Prostate gland (tissue), 2 donors: ENCODE data around the gene ACOT12. TPM values are rescaled to one million over a fixed set of nuclear protein-coding genes. Genes with fewer than 3 reads are reported as not detected.

Source experiments
- DNase-seq: peaks from one replicate; pipeline ENCODE4 v3.0.0-alpha.2; 2019; ENCODE audit warnings: low spot score
- H3K27ac ChIP-seq, 2 donors: fragments of 200-600 bp; sonication (generic); 2 replicates each; pipeline ENCODE4 v1.5.1; 2017 to 2019
- H3K27me3 ChIP-seq: fragments of 200-600 bp; sonication (generic); replicated peaks from 2 replicates; pipeline ENCODE4 v1.5.1; 2019; ENCODE audit not compliant: insufficient read depth
- H3K36me3 ChIP-seq, 2 donors: fragments of 200-600 bp; sonication (generic); 1 replicate in 1 of 2; 2 replicates in 1 of 2; pipeline versions ENCODE4 v1.5.1 to v1.8.1; 2017 to 2019
- H3K4me1 ChIP-seq: fragments of 200-600 bp; sonication (generic); replicated peaks from 2 replicates; pipeline ENCODE4 v1.5.1; 2019
- H3K4me3 ChIP-seq, 2 donors: fragments of 200-600 bp; sonication (generic); 2 replicates each; pipeline ENCODE4 v1.5.1; 2017 to 2019
- H3K9me3 ChIP-seq: fragments of 200-600 bp; sonication (generic); 2 replicates; pipeline ENCODE4 v1.5.1; 2017
- POLR2A ChIP-seq: fragments of 450-650 bp; IDR thresholded peaks from one replicate; pipeline ENCODE4 v1.6.1; 2016; ENCODE audit warnings: antibody characterized with exemption, mild to moderate bottlenecking
- POLR2AphosphoS5 ChIP-seq: sonication (generic); formaldehyde crosslinking; IDR thresholded peaks from one replicate; pipeline ENCODE4 v1.6.1; 2017; ENCODE audit warnings: antibody characterized with exemption
- WGBS: methylation state at CpG from one replicate; pipeline ENCODE4 v1.1.5; 2018; 5-methylcytosine and 5-hydroxymethylcytosine counted together
- intact Hi-C: fragments of 100-400 bp; cut with DNase I; formaldehyde crosslinking; loops from one replicate; pipeline ENCODE4 v1.14.2; 2022
- total RNA-seq, 2 donors: library from RNA; depleted of rRNA; stranded (reverse); fragments of >200 nt; gene quantifications; one replicate each; pipeline ENCODE4 v1.1.0, GENCODE V29; 2016
- TF ChIP-seq, protein P1 (sequence below), 4 experiments: fragments of 200-600 bp in 2 of 4; fragments of 450-650 bp in 2 of 4; sonication (generic) in 2 of 4; IDR thresholded peaks; 1 replicate in 3 of 4; 2 replicates in 1 of 4; pipeline ENCODE4 v1.5.1; 2016 to 2019; ENCODE audit warnings: antibody characterized with exemption in 4 of 4, mild to moderate bottlenecking in 2 of 4, moderate library complexity in 2 of 4

ACOT12 gene
- total RNA-seq, 2 donors from 2014 or later, result 1.0 TPM; not detected in 1

DNA sequence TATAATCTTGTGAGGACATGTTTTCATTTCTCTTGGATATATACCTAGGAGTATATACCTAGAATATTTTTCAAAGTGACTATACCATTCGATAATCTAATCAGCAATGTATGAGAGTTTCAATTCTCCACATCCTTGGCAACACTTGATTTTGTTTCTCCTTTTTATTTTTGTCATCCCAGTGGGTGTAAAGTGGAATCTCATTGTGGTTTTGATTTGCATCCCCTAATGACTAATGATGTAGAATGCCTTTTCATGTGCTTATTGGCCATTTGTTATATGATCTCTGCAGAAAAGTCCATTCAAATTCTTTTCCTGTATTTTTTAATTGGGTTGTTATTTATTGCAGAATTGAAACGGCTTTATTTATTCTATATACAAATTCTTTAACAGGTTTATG, 77.4 kb downstream of the ACOT12 start:
- Histone ChIP-seq H3K36me3 (no peaks in the 10 kb centered on the region), H3K4me3 (no peak overlapping the region), H3K27me3 (no peaks in the 10 kb centered on the region), H3K27ac (no peak overlapping the region), H3K9me3 (no peaks in the 10 kb centered on the region), H3K4me1 (no peaks in the 10 kb centered on the region)
- intact Hi-C loops, result no loop called here
- TF ChIP-seq POLR2A (no peak), POLR2AphosphoS5 (no peak)
- TF ChIP-seq, protein P1, sequence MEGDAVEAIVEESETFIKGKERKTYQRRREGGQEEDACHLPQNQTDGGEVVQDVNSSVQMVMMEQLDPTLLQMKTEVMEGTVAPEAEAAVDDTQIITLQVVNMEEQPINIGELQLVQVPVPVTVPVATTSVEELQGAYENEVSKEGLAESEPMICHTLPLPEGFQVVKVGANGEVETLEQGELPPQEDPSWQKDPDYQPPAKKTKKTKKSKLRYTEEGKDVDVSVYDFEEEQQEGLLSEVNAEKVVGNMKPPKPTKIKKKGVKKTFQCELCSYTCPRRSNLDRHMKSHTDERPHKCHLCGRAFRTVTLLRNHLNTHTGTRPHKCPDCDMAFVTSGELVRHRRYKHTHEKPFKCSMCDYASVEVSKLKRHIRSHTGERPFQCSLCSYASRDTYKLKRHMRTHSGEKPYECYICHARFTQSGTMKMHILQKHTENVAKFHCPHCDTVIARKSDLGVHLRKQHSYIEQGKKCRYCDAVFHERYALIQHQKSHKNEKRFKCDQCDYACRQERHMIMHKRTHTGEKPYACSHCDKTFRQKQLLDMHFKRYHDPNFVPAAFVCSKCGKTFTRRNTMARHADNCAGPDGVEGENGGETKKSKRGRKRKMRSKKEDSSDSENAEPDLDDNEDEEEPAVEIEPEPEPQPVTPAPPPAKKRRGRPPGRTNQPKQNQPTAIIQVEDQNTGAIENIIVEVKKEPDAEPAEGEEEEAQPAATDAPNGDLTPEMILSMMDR (IDR thresholded peaks at IDR 0.05), result no peak
- DNase-seq, result no peak
- 72% methylated on average over 2 of the region's 2 CpGs for WGBS

DNA sequence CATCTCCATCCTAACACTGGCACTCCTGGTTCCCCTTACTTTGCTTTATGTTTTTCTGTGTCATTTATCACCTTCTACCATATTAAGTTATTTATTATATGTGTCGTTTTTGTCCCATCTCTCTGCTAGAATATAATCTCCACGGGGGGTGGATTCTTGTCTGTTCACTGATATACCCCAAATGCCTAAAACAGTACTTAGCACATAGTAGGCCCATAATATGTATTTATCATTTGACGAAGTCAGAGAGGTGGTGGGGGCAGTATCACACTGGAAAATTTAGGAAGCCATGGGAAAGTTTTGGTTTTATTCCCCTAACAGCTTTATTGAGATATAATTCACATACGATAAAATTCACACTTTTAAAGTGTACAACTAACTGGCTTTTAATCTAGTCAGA, 78.1 kb downstream of the ACOT12 start:
- no peak for DNase-seq
- TF ChIP-seq, protein P1 (IDR thresholded peaks at IDR 0.05), result no peak
- TF ChIP-seq POLR2AphosphoS5, result no peak
- TF ChIP-seq POLR2A, result no peak

DNA sequence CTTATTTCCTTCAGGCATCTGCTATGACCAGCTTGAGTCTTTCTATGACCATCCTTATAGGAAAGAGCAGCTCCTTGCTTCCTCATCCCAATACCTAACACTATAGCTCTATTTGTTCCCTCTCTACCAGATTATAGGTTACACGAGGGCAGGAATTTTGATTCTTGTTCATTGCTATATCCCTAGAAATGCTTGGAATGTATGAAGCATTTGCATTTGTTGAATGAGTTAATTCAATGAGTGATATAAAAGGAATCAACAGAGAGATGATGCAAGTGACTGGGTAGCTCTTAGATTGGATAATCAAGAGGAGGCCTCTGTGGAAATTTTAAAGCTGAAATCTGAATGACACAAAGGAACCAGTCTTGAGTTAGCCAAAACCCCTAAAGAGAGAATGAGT, 78.6 kb downstream of the ACOT12 start:
- 83% methylated on average over 1 of the region's 1 CpG for WGBS
- Histone ChIP-seq H3K4me3 (no peak overlapping the region), H3K9me3 (no peaks in the 10 kb centered on the region), H3K27me3 (no peaks in the 10 kb centered on the region), H3K36me3 (no peaks in the 10 kb centered on the region), H3K27ac (no peak overlapping the region), H3K4me1 (no peaks in the 10 kb centered on the region)
- no peak for DNase-seq
- no peak for TF ChIP-seq POLR2AphosphoS5
- TF ChIP-seq, protein P1 (IDR thresholded peaks at IDR 0.05), result no peak
- no peak for TF ChIP-seq POLR2A
- intact Hi-C loops, result no loop called here

More for the DNA sequence above, 78.1 kb downstream of the ACOT12 start:
- WGBS, result 84% methylated on average over 4 of the region's 4 CpGs
- H3K27ac ChIP-seq, result no peak overlapping the region
- no peak overlapping the region for H3K4me3 ChIP-seq
- no peaks in the 10 kb centered on the region for H3K27me3 ChIP-seq
- no peaks in the 10 kb centered on the region for H3K36me3 ChIP-seq
- intact Hi-C loops, result no loop called here
- H3K4me1 ChIP-seq, result no peaks in the 10 kb centered on the region
- no peaks in the 10 kb centered on the region for H3K9me3 ChIP-seq

DNA sequence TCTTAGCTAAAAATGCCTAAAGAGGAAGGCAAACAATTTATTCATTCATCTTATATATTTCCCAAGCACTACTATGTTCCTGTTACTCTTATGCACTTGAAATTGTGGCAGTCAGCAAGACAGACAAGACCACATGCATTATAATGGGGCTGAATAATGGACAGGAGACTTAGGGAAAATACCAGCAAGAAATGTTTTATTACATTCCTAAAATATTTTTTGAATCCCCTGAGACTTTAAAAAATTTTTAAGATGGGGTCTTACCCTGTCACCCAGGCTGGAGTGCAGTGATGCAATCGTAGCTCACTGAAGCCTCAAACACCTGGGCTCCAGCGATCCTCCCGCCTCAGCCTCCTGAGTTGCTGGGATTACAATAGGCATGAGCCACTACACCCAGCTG, 79.4 kb downstream of the ACOT12 start:
- Histone ChIP-seq H3K27ac (no peak overlapping the region), H3K4me3 (no peak overlapping the region), H3K27me3 (no peaks in the 10 kb centered on the region), H3K36me3 (no peaks in the 10 kb centered on the region), H3K4me1 (no peaks in the 10 kb centered on the region), H3K9me3 (no peaks in the 10 kb centered on the region)
- no peak for DNase-seq
- no peak for TF ChIP-seq POLR2AphosphoS5
- TF ChIP-seq, protein P1 (IDR thresholded peaks at IDR 0.05), result no peak
- TF ChIP-seq POLR2A, result no peak
- WGBS, result 92% methylated on average over 3 of the region's 3 CpGs
- intact Hi-C loops, result no loop called here

DNA sequence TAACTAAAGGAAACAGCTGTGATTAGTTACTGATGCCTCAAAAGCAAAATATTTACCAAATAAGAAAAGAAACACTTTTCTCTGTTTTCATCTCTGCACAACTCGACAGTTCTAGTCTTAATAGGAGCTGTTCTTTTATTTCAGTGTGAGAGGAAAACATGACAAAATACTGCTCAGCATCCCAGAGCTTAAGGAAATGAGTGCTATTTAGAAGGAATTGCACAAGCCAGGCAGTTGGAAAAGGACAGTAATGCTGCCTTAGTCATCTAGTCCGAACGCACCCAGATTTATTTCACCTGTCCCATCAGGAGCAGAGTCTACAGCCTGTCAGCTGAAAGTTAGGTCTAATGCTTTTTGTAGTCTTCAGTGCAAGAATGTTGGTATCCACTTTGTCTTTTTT, 80.2 kb downstream of the ACOT12 start:
- no peak overlapping the region for H3K27ac ChIP-seq
- no peak overlapping the region for H3K4me3 ChIP-seq

More for the DNA sequence above, 80.2 kb downstream of the ACOT12 start:
- H3K4me1 ChIP-seq, result no peaks in the 10 kb centered on the region
- intact Hi-C loops, result no loop called here
- H3K27me3 ChIP-seq, result no peaks in the 10 kb centered on the region
- WGBS, result 68% methylated on average over 3 of the region's 3 CpGs
- DNase-seq, result no peak
- TF ChIP-seq, protein P1 (IDR thresholded peaks at IDR 0.05), result no peak
- no peak for TF ChIP-seq POLR2A
- TF ChIP-seq POLR2AphosphoS5, result no peak
- H3K36me3 ChIP-seq, result no peaks in the 10 kb centered on the region
- H3K9me3 ChIP-seq, result no peaks in the 10 kb centered on the region
